Measurements from ENCODE around the gene ARHGAP32. TPM values are rescaled to one million over a fixed set of nuclear protein-coding genes. Genes with fewer than 3 reads are reported as not detected.

The ARHGAP32 gene
- total RNA-seq, 6 donors from 2014 or later = 19.9 to 51.3 (median 29.5) TPM

DNA sequence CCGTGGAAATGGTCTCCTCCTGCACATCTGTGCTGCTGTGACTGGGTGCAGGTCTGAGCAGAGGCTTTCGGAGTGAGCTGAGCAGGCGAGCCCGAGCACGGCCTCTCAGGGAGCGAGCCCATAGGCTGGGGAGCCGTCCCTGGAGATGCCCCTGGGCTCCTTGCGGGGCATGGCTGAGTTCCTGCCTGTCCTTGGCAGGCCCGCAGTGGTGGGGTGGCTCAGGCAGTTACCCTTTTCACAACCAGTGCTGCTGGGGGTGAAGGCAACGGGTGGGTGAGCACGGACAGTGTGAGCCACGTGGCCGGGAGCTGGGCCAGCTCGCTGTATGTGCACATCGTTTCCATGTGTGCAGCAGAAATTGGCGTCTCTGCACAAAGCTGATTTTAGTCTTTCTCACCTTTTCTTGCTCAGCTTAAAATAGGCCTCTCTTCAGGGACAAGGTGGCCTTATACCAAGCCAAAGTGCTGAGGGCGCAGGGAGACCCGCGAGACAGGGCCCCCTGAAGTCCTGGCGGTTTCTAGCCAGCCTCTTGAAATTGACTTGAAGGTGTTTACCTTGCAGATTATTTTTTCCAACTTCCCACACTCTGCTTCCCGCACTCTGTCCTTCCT, 249.2 kb downstream of the ARHGAP32 start, which contains the start of gene TP53AIP1:
TP53AIP1 (minus strand) TSS at position 55 of the 611 bp plus-strand sequence. CDS start 5,053 bp downstream, outside the sequence.
- no peak for TF ChIP-seq POLR2AphosphoS5 (IDR thresholded peaks at IDR 0.05)
- no peak for TF ChIP-seq CTCF (IDR thresholded peaks at IDR 0.05)
- TF ChIP-seq POLR2A (IDR thresholded peaks at IDR 0.05) = no peak
- no peak for TF ChIP-seq EP300 (IDR thresholded peaks at IDR 0.05)
- no peaks in the 10 kb centered on the region for H3K9me3 ChIP-seq
- H3K4me3 ChIP-seq = no peak within 1 kb of the TSS
- ATAC-seq (ENCODE audit: low FRiP score in 2 of 2) = no peak
- no peaks in the 10 kb centered on the region for H3K27me3 ChIP-seq
- no peak within 1 kb of the TSS for H3K27ac ChIP-seq
- no peaks in the 10 kb centered on the region for H3K4me1 ChIP-seq
- DNase-seq = peak in 1 of 2 donors; percentile 68
- 82 to 87% methylated on average over 13 to 21 of the region's 21 CpGs for WGBS, 2 donors
- H3K36me3 ChIP-seq = no peaks in the 10 kb centered on the region

- Histone ChIP-seq H3K36me3 (no peaks in the 10 kb centered on the region), H3K27ac (no peak overlapping the region), H3K4me1 (no peaks in the 10 kb centered on the region), H3K27me3 (no peaks in the 10 kb centered on the region), H3K4me3 (no peak overlapping the region), H3K9me3 (no peaks in the 10 kb centered on the region)
- no peak for ATAC-seq (ENCODE audit: low FRiP score in 2 of 2)
- no peak for TF ChIP-seq EP300 (IDR thresholded peaks at IDR 0.05)
- no peak for TF ChIP-seq POLR2A (IDR thresholded peaks at IDR 0.05)
- TF ChIP-seq POLR2AphosphoS5 (IDR thresholded peaks at IDR 0.05) = no peak
- TF ChIP-seq CTCF (IDR thresholded peaks at IDR 0.05) = no peak
- DNase-seq = peak in 1 of 2 donors; percentile 60
- 89 to 97% methylated on average over 2 to 13 of the region's 13 CpGs for WGBS, 2 donors
These were observed 249.9 kb downstream of the ARHGAP32 start for GRCh38 chr11:128942272-128942612.

DNA sequence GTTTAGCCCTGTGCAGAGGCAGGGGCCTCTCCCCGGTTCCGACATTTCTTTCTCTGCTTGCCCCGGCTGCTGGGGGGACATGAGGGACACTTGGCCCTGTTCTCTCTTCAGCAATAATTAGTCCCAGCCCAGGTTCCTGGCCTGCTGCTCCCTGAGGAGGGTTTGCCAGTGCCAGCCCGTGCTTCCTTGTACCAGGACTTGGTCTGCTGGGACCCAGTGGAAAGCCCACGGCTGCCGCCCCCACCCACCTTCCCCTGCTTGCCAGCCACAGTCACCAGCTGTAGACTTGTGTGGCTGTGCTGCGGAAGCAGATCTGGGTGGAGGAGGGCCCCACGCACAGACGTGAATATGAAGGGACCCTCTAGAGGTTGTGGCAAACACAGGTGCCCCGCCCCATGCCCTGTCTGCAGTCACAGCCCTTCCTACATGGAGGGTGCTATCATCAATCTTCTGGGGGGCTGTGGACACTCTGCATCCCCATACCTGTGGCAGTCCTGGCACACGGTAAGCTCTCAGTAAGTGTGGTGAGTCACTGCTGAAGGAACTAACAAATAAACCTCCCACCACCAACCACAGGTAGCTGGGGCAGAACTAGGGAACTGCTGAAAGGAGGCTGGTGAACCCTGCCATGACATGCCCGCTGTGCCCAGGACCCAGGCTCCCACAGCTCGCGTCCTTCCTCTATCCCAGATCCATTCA, 250.4 kb downstream of the ARHGAP32 start:
- Histone ChIP-seq H3K27me3 (no peaks in the 10 kb centered on the region), H3K4me3 (no peak overlapping the region), H3K4me1 (no peaks in the 10 kb centered on the region), H3K27ac (no peak overlapping the region), H3K36me3 (no peaks in the 10 kb centered on the region), H3K9me3 (no peaks in the 10 kb centered on the region)
- ATAC-seq (ENCODE audit: low FRiP score in 2 of 2) (no peak), DNase-seq (peak in 1 of 2 donors; percentile 48)
- WGBS, 2 donors = 88 to 92% methylated on average over 8 to 14 of the region's 14 CpGs
- TF ChIP-seq EP300 (IDR thresholded peaks at IDR 0.05) = no peak
- TF ChIP-seq CTCF (IDR thresholded peaks at IDR 0.05) = no peak
- no peak for TF ChIP-seq POLR2AphosphoS5 (IDR thresholded peaks at IDR 0.05)
- no peak for TF ChIP-seq POLR2A (IDR thresholded peaks at IDR 0.05)

GRCh38 chr11:128941110-128941509, 251.0 kb downstream of the ARHGAP32 start:
- Histone ChIP-seq H3K4me1 (no peaks in the 10 kb centered on the region), H3K9me3 (no peaks in the 10 kb centered on the region), H3K27me3 (no peaks in the 10 kb centered on the region), H3K36me3 (no peaks in the 10 kb centered on the region), H3K27ac (no peak overlapping the region), H3K4me3 (no peak overlapping the region)
- WGBS, 2 donors = 56 to 69% methylated on average over 8 of the region's 8 CpGs
- TF ChIP-seq EP300 (IDR thresholded peaks at IDR 0.05) (no peak), CTCF (IDR thresholded peaks at IDR 0.05) (no peak), POLR2A (IDR thresholded peaks at IDR 0.05) (no peak), POLR2AphosphoS5 (IDR thresholded peaks at IDR 0.05) (no peak)
- ATAC-seq (ENCODE audit: low FRiP score in 2 of 2) (no peak), DNase-seq (no peak)

Measured in upper lobe of left lung (tissue), 6 donors.